Measurements from ENCODE around the gene KL. TPM values are rescaled to one million over a fixed set of nuclear protein-coding genes. Genes with fewer than 3 reads are reported as not detected.

The KL gene
- total RNA-seq, result 1 to 10 TPM; 1.4 to 4.5 (median 2.8) TPM

- peaks cover 0 to 13% of the 10 kb centered on the region in 2 donors for H3K4me1 ChIP-seq
- H3K4me3 ChIP-seq (replicated peaks in 1 of 3), result peak within 1 kb of the TSS; percentile 13 to 32 (median 24)
- no peaks in the 10 kb centered on the region for H3K36me3 ChIP-seq
- no peaks in the 10 kb centered on the region for H3K9me3 ChIP-seq
- WGBS, 2 donors, result 4 to 20% methylated on average over 2 to 14 of the region's 106 CpGs
- TF ChIP-seq POLR2A (IDR thresholded peaks at IDR 0.05), result no peak
- TF ChIP-seq CTCF (IDR thresholded peaks at IDR 0.05), result no peak
- peak; percentile 16 to 28 for DNase-seq
- intact Hi-C loops (cut with DNase I), result no loop called here
- H3K27ac ChIP-seq, result peak within 1 kb of the TSS; percentile 30 to 48 (median 34)
- H3K27me3 ChIP-seq, result no peaks in the 10 kb centered on the region
Observed at GRCh38 chr13:33016414-33017322, at the start of gene KL. KL (plus strand) TSS chr13:33016423; CDS start chr13:33016441, 18 bp downstream.

GRCh38 chr13:32967584-32968182 is 48.5 kb upstream of the KL start:
- no peak for DNase-seq
- Histone ChIP-seq H3K9me3 (no peaks in the 10 kb centered on the region), H3K4me1 (no peaks in the 10 kb centered on the region), H3K36me3 (no peaks in the 10 kb centered on the region), H3K27me3 (no peaks in the 10 kb centered on the region), H3K4me3 (replicated peaks in 1 of 3) (no peak overlapping the region), H3K27ac (no peak overlapping the region)
- WGBS, 2 donors, result 78 to 82% methylated on average over 5 of the region's 5 CpGs
- TF ChIP-seq CTCF (IDR thresholded peaks at IDR 0.05) (no peak), POLR2A (IDR thresholded peaks at IDR 0.05) (no peak)
- intact Hi-C loops (cut with DNase I), result no loop called here

GRCh38 chr13:32968316-32968715 is 47.9 kb upstream of the KL start:
- Histone ChIP-seq H3K9me3 (no peaks in the 10 kb centered on the region), H3K36me3 (no peaks in the 10 kb centered on the region), H3K4me1 (no peaks in the 10 kb centered on the region), H3K4me3 (replicated peaks in 1 of 3) (no peak overlapping the region), H3K27me3 (no peaks in the 10 kb centered on the region), H3K27ac (no peak overlapping the region)
- WGBS, 2 donors, result 75 to 81% methylated on average over 1 of the region's 1 CpG
- DNase-seq, result no peak
- no peak for TF ChIP-seq POLR2A (IDR thresholded peaks at IDR 0.05)
- no peak for TF ChIP-seq CTCF (IDR thresholded peaks at IDR 0.05)
- intact Hi-C loops (cut with DNase I), result no loop called here

GRCh38 chr13:32968793-32969192 is 47.4 kb upstream of the KL start:
- WGBS, 2 donors, result 62 to 69% methylated on average over 3 of the region's 3 CpGs
- TF ChIP-seq POLR2A (IDR thresholded peaks at IDR 0.05), result no peak
- TF ChIP-seq CTCF (IDR thresholded peaks at IDR 0.05), result no peak
- no peaks in the 10 kb centered on the region for H3K27me3 ChIP-seq
- no peaks in the 10 kb centered on the region for H3K36me3 ChIP-seq
- no peaks in the 10 kb centered on the region for H3K4me1 ChIP-seq
- no peaks in the 10 kb centered on the region for H3K9me3 ChIP-seq
- peak overlapping the region in 2 of 3 donors; percentile 27 to 44 for H3K27ac ChIP-seq
- no peak for DNase-seq
- no peak overlapping the region for H3K4me3 ChIP-seq (replicated peaks in 1 of 3)
- intact Hi-C loops (cut with DNase I), result no loop called here

- Histone ChIP-seq H3K4me1 (no peaks in the 10 kb centered on the region), H3K36me3 (no peaks in the 10 kb centered on the region), H3K27ac (peak overlapping the region in 2 of 3 donors; percentile 27 to 44), H3K4me3 (replicated peaks in 1 of 3) (no peak overlapping the region), H3K9me3 (no peaks in the 10 kb centered on the region), H3K27me3 (no peaks in the 10 kb centered on the region)
- DNase-seq, result no peak
- intact Hi-C loops (cut with DNase I), result no loop called here
- 62 to 77% methylated on average over 7 of the region's 7 CpGs for WGBS, 2 donors
- TF ChIP-seq POLR2A (IDR thresholded peaks at IDR 0.05) (no peak), CTCF (IDR thresholded peaks at IDR 0.05) (no peak)
Observed at GRCh38 chr13:32969516-32969941, 46.7 kb upstream of the KL start.

Data from thyroid gland (tissue), 4 donors.